GM12878 (cell line): Measurements from ENCODE around the gene SIRT5. TPM values are rescaled to one million over a fixed set of nuclear protein-coding genes. Genes with fewer than 3 reads are reported as not detected.

Experiments used
- ATAC-seq: fragments of 200-7000 bp; cut with Tn5 transposase; 3 replicates; pipeline ENCODE4 v1.9.1; 2020; ENCODE audit warnings: mild to moderate bottlenecking, moderate library complexity
- BruUV-seq: library from RNA; stranded (reverse); fragments of 400-500 nt; replicated peaks from 2 replicates; lab custom pipeline; 2021; lab: Mats Ljungman, UMichigan
- CTCF ChIA-PET: fragments of 300-600 bp; sonication (Branson Sonifier 250); formaldehyde crosslinking; extraction: SDS; loops from one replicate; lab custom pipeline; 2021; ENCODE audit warnings: inconsistent platforms; lab: Yijun Ruan, JAX
- POLR2A ChIA-PET: fragments of 350-600 bp; formaldehyde crosslinking; extraction: SDS; loops from one replicate; lab custom pipeline; 2021; ENCODE audit warnings: inconsistent platforms; lab: Charles Lee
- RAD21 ChIA-PET: fragments of 300-600 bp; sonication (Branson Sonifier 250); formaldehyde crosslinking; loops from one replicate; lab custom pipeline; 2023; ENCODE audit warnings: antibody characterized with exemption; ENCODE audit not compliant: unreplicated experiment; lab: Charles Lee
- SMC1A ChIA-PET: fragments of 300-600 bp; sonication (Branson Sonifier 250); formaldehyde crosslinking; loops from one replicate; lab custom pipeline; 2023; ENCODE audit not compliant: unreplicated experiment, uncharacterized antibody; lab: Charles Lee
- DNase-seq: peaks from one replicate; pipeline ENCODE4 v3.0.0-alpha.2; 2011; ENCODE audit warnings: low read depth, low spot score
- FAIRE-seq: peaks from 3 replicates; lab custom pipeline; 2011; peaks lifted over from hg19 to GRCh38; lab: Jason Lieb, UNC
- H2AFZ ChIP-seq: 2 replicates; pipeline ENCODE4 v1.6.0; 2011; ENCODE audit warnings: low read depth, low read length, control low read depth; ENCODE audit not compliant: control insufficient read depth
- H3K27ac ChIP-seq: 2 replicates; pipeline ENCODE4 v1.5.1; 2011; ENCODE audit warnings: control low read depth; ENCODE audit not compliant: control insufficient read depth, insufficient read depth
- H3K27me3 ChIP-seq, 2 experiments: replicated peaks in 1 of 2; 2 replicates each; pipeline versions ENCODE4 v1.6.0 to v1.6.1; 2011; ENCODE audit warnings: low read length in 1 of 2; ENCODE audit not compliant: control insufficient read depth in 2 of 2, insufficient read depth in 2 of 2
- H3K36me3 ChIP-seq, 2 experiments: 2 replicates each; pipeline ENCODE4 v1.5.1; 2011; ENCODE audit warnings: low read length in 1 of 2; ENCODE audit not compliant: control insufficient read depth in 2 of 2, insufficient read depth in 2 of 2
- H3K4me1 ChIP-seq: 2 replicates; pipeline ENCODE4 v1.6.1; 2011; ENCODE audit warnings: mild to moderate bottlenecking, low read length, moderate library complexity, mixed read lengths; ENCODE audit not compliant: control insufficient read depth, insufficient read depth
- H3K4me2 ChIP-seq: 2 replicates; pipeline ENCODE4 v1.6.0; 2011; ENCODE audit warnings: control low read depth; ENCODE audit not compliant: control insufficient read depth, insufficient read depth
- H3K4me3 ChIP-seq: fragments of 200-600 bp; sonication (generic); 2 replicates; pipeline ENCODE4 v1.5.1; 2016
- H3K79me2 ChIP-seq: 2 replicates; pipeline ENCODE4 v1.6.0; 2011; ENCODE audit warnings: low read length; ENCODE audit not compliant: control insufficient read depth, insufficient read depth
- H3K9ac ChIP-seq: 2 replicates; pipeline ENCODE4 v1.8.0; 2011; ENCODE audit warnings: low read length, control low read depth, mixed read lengths; ENCODE audit not compliant: control insufficient read depth, insufficient read depth
- H3K9me3 ChIP-seq: replicated peaks from 3 replicates; pipeline ENCODE4 v1.5.1; 2011; ENCODE audit warnings: mild to moderate bottlenecking, low read length; ENCODE audit not compliant: control insufficient read depth, insufficient read depth
- H4K20me1 ChIP-seq: 2 replicates; pipeline ENCODE4 v1.6.0; 2011; ENCODE audit not compliant: control insufficient read depth, insufficient read depth
- FOS ChIP-seq: IDR thresholded peaks from 3 replicates; pipeline ENCODE4 v1.6.1; 2011; ENCODE audit warnings: borderline replicate concordance; ENCODE audit not compliant: insufficient read length; ENCODE audit errors: extremely low read depth
- MEF2B ChIP-seq: fragments of 450-650 bp; IDR thresholded peaks from 2 replicates; pipeline ENCODE4 v1.6.1; 2018; ENCODE audit warnings: mild to moderate bottlenecking, moderate library complexity; ENCODE audit not compliant: partially characterized antibody, poor library complexity, severe bottlenecking
- MLLT1 ChIP-seq: fragments of 450-650 bp; IDR thresholded peaks from 2 replicates; pipeline ENCODE4 v1.6.1; 2016; ENCODE audit warnings: mild to moderate bottlenecking
- PBX3 ChIP-seq: IDR thresholded peaks from 2 replicates; pipeline ENCODE4 v1.6.1; 2011; ENCODE audit warnings: mild to moderate bottlenecking, low read depth, low read length, moderate library complexity; ENCODE audit not compliant: insufficient replicate concordance
- POLR2AphosphoS2 ChIP-seq: IDR thresholded peaks from 2 replicates; pipeline ENCODE4 v1.6.1; 2011; ENCODE audit warnings: low read depth, mild to moderate bottlenecking, low read length, improper control_type of control experiment, moderate library complexity
- POLR2AphosphoS5 ChIP-seq: IDR thresholded peaks from 2 replicates; pipeline ENCODE4 v1.6.1; 2011; ENCODE audit warnings: mild to moderate bottlenecking, low read length, inconsistent platforms
- USF1 ChIP-seq: IDR thresholded peaks from 2 replicates; pipeline ENCODE4 v1.6.1; 2011; ENCODE audit warnings: borderline replicate concordance, low read depth, mild to moderate bottlenecking, moderate library complexity, mixed read lengths, low read length; ENCODE audit not compliant: insufficient read depth; ENCODE audit errors: extremely low read length
- WGBS: methylation state at CpG from one replicate; pipeline ENCODE4 v1.1.6; 2016; ENCODE audit warnings: low lambda C conversion rate; ENCODE audit not compliant: insufficient replicate concordance, insufficient coverage; ENCODE audit errors: missing lambda C conversion rate; 5-methylcytosine and 5-hydroxymethylcytosine counted together
- in situ Hi-C: fragments of 300-500 bp; cut with MboI; formaldehyde crosslinking; loops from 9 replicates; pipeline ENCODE4 v1.14.3; 2018; ENCODE audit warnings: mixed read lengths
- intact Hi-C: fragments of 100-400 bp; cut with micrococcal nuclease; formaldehyde crosslinking; loops from one replicate; pipeline ENCODE4 v1.14.2; 2022; ENCODE audit not compliant: unreplicated experiment
- polyA plus RNA-seq, 11 experiments: library from polyadenylated mRNA; depleted of rRNA in 4 of 11; unstranded in 6 of 11; stranded (reverse) in 5 of 11; fragments of >200 nt; fragmentation: Nextera tagmentation in 4 of 11; fragmentation: Illumina TruSeq in 1 of 11; extraction: Ambion mirVana in 4 of 11; extraction: Trizol in 1 of 11; gene quantifications; 1 replicate in 1 of 11; 2 replicates in 10 of 11; pipeline versions ENCODE4 v1.2.1 to v1.2.3, GENCODE V29; 2011 to 2016; ENCODE audit warnings: inconsistent platforms in 2 of 11, missing spikeins in 2 of 11, low read depth in 1 of 11
- total RNA-seq, 4 experiments: library from RNA; depleted of rRNA in 3 of 4; stranded (reverse); fragments of >200 nt in 3 of 4; fragmentation: Illumina TruSeq in 1 of 4; extraction: Trizol in 1 of 4; gene quantifications; 2 replicates each; pipeline versions ENCODE4 v1.2.1 to v1.2.3, GENCODE V29; 2013 to 2021

Gene SIRT5
- total and polyA plus RNA-seq, 10 of the 15 experiments (the other 5 are each of a cell fraction or from before 2014, with no cell fraction given), result 1.7 to 12.4 (median 10.0) TPM

GRCh38 chr6:13531956-13532355 is 42.4 kb upstream of the SIRT5 start:
- ChIA-PET RAD21 (interaction anchor here (0.8 to 1.2 kb wide), 3 partner anchors 78 to 148 kb away, joined by 3 to 5 read pairs (median 3); no protein-coding TSS in a partner anchor), CTCF (interaction anchor here (0.8 to 1.7 kb wide), 8 partner anchors 11 to 201 kb away, joined by 3 to 5 read pairs (median 4); no protein-coding TSS in a partner anchor), POLR2A (interaction anchor here (0.8 kb wide), 1 partner anchor 47 kb away, joined by 4 read pairs; no protein-coding TSS in a partner anchor), SMC1A (interaction anchor here (0.6 to 2.5 kb wide), 7 partner anchors 42 to 534 kb away, joined by 3 to 13 read pairs (median 5); partner anchors contain the start of genes SIRT5 and TBC1D7)
- intact Hi-C loops, result no loop called here
- 81% methylated on average over 4 of the region's 4 CpGs for WGBS
- no peak overlapping the region for H2AFZ ChIP-seq
- no peak for DNase-seq
- H3K9me3 ChIP-seq, result no peaks in the 10 kb centered on the region
- ATAC-seq, result no peak
- no peaks in the 10 kb centered on the region for H3K27me3 ChIP-seq
- H3K79me2 ChIP-seq, result no peaks in the 10 kb centered on the region
- in situ Hi-C loops, result loop anchor here (25.0 kb wide), 2 partner anchors 620 to 870 kb away; no protein-coding TSS in a partner anchor
- BruUV-seq, result no TSS peak
- H3K9ac ChIP-seq, result no peak overlapping the region
- TF ChIP-seq POLR2AphosphoS5, result no peak
- TF ChIP-seq USF1, result no peak
- no peak for TF ChIP-seq PBX3
- no peak for TF ChIP-seq FOS
- TF ChIP-seq POLR2AphosphoS2, result no peak
- TF ChIP-seq MLLT1, result no peak
- TF ChIP-seq MEF2B, result no peak
- no peak for FAIRE-seq
- H4K20me1 ChIP-seq, result no peaks in the 10 kb centered on the region
- H3K4me1 ChIP-seq, result peaks cover 3% of the 10 kb centered on the region
- no peak overlapping the region for H3K4me2 ChIP-seq
- H3K27ac ChIP-seq, result no peak overlapping the region
- no peak overlapping the region for H3K4me3 ChIP-seq
- H3K36me3 ChIP-seq, result no peaks in the 10 kb centered on the region
